ENCODE measurements around the gene CERS6.

DNA sequence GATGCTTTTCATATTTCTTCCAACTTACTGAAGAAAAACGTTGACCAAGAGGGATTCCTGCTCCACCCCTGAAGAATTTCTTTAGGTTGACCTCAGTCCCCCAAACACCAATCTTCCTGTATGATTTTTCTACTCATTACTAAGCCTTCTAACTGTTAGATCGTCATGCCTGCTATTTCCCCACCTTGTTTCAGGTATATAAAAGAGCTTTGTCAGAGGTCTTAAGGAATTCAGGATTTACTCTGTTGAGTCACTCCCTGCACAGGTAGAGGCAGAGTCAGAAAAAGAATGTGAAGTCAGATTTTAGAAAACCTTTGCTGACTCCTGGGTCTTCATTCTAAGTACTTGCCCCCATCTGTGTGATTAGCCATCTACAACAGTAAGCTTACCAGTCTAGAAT, 262.6 kb downstream of the CERS6 start:
- TF ChIP-seq, protein P1, sequence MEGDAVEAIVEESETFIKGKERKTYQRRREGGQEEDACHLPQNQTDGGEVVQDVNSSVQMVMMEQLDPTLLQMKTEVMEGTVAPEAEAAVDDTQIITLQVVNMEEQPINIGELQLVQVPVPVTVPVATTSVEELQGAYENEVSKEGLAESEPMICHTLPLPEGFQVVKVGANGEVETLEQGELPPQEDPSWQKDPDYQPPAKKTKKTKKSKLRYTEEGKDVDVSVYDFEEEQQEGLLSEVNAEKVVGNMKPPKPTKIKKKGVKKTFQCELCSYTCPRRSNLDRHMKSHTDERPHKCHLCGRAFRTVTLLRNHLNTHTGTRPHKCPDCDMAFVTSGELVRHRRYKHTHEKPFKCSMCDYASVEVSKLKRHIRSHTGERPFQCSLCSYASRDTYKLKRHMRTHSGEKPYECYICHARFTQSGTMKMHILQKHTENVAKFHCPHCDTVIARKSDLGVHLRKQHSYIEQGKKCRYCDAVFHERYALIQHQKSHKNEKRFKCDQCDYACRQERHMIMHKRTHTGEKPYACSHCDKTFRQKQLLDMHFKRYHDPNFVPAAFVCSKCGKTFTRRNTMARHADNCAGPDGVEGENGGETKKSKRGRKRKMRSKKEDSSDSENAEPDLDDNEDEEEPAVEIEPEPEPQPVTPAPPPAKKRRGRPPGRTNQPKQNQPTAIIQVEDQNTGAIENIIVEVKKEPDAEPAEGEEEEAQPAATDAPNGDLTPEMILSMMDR (IDR thresholded peaks at IDR 0.05; ENCODE audit: poor library complexity): no peak
- no peak for TF ChIP-seq EZH2 (IDR thresholded peaks at IDR 0.05; ENCODE audit: borderline replicate concordance)
- no peak for TF ChIP-seq EZH2phosphoT487 (IDR thresholded peaks at IDR 0.05; ENCODE audit: low read depth, severe bottlenecking, unreplicated experiment)
